CD4-positive, alpha-beta T cell treated with Interleukin-6 at 100 ng/mL for 8 hours (primary cell): ENCODE measurements around the gene KCNMA1.

ENCODE experiments used
- DNase-seq: peaks from one replicate; pipeline ENCODE4 v3.0.0-alpha.2; 2020; ENCODE audit warnings: mixed read lengths, low spot score

KCNMA1 gene

GRCh38 chr10:76939933-76940468 lies 697.6 kb downstream of the KCNMA1 start:
- DNase-seq = no peak

- no peak for DNase-seq
These were observed 700.4 kb downstream of the KCNMA1 start for GRCh38 chr10:76937181-76937600.

- no peak for DNase-seq
These were observed 701.5 kb downstream of the KCNMA1 start for GRCh38 chr10:76935941-76936613.

DNA sequence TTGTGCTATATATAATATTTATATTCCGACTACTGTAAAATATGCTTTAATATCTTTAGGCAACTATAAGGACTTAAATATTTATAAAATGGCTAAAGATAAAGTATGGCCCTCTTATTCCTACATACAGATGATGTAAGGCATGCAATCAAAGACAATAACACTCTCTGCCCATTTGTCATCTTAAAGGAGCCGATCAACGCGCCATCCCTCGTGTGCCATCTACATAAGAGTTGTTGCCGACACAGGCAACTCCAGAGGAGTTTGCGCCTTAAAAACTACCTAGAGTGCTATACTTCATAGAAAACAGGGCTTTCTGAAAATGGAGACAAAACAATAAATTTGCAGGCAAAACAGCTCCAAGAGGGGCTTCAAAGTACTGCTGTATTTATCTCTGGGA lies 709.0 kb downstream of the KCNMA1 start:
- no peak for DNase-seq

- DNase-seq = no peak
These were observed 711.8 kb downstream of the KCNMA1 start for GRCh38 chr10:76925636-76926405.

GRCh38 chr10:76922666-76923065 lies 714.9 kb downstream of the KCNMA1 start:
- DNase-seq = no peak

DNA sequence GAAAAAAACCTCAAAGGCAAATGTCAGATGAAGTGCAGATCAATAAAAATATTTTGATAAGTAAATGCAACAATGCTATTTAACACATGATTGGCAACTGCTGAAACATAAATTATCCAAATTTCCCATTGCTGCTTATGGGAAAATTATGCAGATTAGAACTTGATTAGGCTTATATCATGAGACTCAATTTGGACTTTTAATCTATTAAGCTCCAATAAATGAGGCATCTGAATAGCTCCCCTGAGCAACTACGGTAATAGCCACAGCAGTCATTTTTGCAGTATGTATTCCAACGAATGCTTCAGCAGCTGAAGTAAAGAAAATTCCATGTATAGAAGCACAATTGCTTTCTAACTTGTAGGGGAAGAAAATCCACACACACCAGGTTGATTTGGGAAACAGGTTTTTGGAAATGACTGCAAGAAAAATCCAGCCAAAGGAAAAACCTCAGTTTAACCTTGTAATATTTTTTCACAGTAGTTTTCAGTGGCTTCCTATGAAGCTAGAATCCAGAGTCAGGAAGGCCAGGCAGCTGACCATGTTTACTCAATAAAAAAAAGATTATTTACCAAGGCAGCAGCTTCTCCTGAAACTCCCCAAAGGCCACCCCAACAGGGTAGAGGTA lies 716.1 kb downstream of the KCNMA1 start:
- no peak for DNase-seq

GRCh38 chr10:76920581-76920980 lies 717.0 kb downstream of the KCNMA1 start:
- DNase-seq = no peak

DNA sequence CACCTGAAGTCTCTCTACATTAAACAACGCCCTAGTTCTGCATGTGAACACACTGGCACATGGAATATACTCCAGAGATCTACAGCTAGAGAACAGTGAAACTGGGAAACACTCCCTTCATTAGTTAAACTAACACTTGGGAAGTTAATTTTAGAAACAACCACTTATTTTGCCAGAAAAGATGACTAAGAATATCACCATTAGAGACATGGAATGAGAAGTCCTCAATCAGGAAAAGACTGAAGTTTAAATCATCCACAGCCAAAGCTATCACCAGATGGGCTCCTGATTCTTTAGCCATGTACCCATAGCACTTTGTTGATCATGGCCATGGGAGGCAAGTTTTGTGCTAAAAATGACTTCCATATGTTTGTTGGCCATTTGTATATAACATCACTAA lies 719.5 kb downstream of the KCNMA1 start:
- DNase-seq = no peak

- DNase-seq = no peak
These were observed 720.5 kb downstream of the KCNMA1 start for GRCh38 chr10:76917071-76917470.

DNA sequence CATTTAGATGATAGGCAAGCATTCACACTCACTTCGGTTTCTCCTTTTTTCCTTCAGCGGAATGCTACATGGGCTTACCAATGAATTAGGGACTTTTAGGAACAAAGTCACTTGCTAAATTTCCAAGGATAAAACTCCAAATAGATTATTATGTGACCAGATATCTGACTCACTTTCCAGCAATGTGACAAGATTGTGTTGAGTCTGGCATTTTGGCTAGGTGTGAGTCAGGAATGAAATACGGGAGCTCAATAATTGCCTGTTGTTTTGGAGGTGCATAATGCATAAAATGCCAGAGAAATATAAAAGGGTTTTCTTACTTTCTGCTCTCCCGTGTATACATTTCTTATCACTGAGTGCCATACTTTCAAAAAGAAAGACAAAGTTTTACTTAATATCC lies 721.1 kb downstream of the KCNMA1 start:
- DNase-seq = no peak

- DNase-seq = no peak
These were observed 722.3 kb downstream of the KCNMA1 start for GRCh38 chr10:76915316-76915715.

GRCh38 chr10:76911184-76911583 lies 726.4 kb downstream of the KCNMA1 start:
- DNase-seq = no peak

DNA sequence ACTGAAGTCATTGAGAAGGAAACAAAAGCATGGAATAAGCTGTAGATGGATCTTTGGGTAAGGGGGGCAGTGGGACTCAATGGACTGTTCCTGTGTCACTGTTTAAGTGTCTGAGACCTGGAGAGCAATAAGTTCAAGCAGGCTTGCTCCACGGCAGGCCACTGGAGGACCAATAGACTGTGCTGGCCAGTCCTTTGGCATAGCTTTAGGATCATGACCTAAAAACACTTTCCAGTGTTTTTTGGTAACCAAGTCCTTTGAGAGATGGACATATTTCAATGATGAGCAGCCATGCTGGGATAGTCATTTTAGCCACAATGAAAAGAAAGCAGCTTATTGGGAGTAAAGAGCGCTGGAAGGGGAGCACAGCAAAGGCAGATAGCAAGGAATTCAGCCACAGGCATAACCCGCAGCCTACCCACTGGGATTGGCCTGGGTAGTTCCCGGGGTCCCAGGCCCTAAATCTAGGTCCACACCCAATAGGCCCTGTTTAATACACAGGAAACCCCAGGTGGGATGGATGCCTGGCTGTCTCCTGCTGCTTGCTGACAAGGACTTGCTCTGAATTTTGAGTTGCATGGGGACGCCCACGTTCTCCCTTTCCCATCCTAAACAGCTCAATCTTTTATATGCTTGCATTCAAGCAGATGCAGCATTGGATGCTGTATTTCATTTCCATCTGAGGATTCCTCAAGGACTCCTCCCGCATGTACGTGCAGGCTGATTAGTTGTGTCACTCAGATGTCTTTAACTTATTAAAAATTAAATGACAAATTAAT lies 727.2 kb downstream of the KCNMA1 start:
- no peak for DNase-seq

- DNase-seq = no peak
These were observed 731.4 kb downstream of the KCNMA1 start for GRCh38 chr10:76906256-76906655.

DNA sequence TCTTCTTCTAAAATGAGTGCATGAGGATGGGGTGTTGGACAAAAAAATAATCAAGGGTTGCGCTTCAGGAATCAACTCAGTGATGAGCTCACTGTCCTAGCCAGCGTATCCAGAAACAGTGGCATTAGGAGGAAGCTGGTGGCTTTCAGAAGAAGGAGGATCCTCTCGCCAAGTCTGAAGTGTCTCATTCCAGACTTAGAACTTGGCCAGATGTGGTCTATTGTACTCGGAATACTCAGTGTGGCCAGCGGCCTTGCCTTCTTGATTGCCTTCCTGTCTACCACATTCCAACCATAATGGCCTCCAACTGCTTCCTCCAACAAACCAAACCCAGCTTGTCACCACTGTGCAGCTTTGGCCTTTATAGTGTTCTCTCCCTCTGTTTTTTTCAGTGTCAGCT lies 732.4 kb downstream of the KCNMA1 start:
- no peak for DNase-seq

DNA sequence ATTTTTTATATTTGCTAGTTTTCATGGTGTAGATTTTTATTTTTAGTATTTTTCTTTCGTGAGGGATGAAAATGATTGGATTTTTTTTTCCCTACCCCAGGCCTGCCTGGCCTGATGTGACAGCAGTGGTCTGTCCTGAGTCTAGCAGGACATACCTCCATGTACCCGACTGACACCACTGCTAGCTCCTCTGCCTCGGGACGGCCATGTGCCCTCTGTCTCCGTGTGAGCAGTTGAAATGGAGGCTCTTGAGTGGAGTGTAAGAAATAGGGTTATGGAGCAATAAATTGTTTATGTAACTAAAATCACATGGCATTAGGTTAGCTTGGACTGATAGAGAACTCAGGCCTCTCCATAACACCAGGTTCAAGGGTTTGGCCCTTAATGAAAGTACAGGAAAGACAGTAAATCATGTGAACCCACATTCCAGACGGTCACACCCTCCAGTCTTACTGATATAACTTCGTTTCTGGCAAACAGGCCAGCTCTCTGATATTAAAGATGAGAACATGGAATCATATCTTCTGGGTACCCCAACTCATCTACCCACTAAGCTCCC lies 734.1 kb downstream of the KCNMA1 start:
- DNase-seq = no peak

DNA sequence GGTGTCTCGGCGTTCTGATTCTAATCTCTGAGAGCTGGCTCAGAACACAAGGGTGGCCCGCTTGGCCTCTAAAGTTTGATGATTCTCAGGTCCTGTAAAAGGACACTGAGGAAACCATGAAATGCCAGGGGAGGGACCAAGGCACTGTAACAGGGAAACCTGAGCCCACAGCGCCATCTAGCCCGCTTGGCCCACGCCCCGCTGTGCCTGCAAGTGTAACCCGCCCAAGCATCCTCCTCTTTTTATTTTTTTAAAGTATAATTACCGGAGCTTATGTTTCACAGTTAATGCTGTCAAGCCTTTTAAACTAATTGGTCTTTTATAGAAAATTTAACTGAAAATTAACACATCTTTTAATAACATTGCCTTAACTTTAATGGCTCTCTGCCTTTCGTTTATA lies 734.7 kb downstream of the KCNMA1 start:
- no peak for DNase-seq

GRCh38 chr10:76901701-76902100 lies 735.9 kb downstream of the KCNMA1 start:
- DNase-seq = no peak

DNA sequence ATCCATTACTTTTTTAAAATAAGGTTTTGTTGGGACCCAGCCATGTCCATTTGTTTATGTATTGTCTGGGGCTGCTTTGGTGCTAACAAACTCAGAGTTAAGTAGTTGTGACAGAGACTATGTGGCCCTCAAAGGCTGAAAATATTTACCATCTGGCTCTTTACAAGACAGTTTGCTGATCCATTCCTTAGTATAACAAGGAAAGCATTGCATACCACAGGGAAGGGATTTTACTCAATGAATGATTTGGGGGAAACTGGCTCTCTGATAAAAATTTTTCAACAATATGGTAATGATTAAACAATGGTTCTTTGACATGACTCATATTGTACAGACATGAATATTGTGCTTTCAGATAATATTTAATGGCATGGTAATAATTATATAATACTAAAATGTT lies 738.1 kb downstream of the KCNMA1 start:
- no peak for DNase-seq

GRCh38 chr10:76892766-76893479 lies 744.7 kb downstream of the KCNMA1 start:
- DNase-seq = no peak
